Immature natural killer cell (primary cell): ENCODE measurements around the gene BPIFB3. TPM values are rescaled to one million over a fixed set of nuclear protein-coding genes. Genes with fewer than 3 reads are reported as not detected.

Experiments used
- DNase-seq, 3 donors: peaks; one replicate each; pipeline ENCODE4 v3.0.0; 2022; ENCODE audit warnings: mixed read lengths in 1 of 3
- H3K27ac Mint-ChIP-seq, 6 donors: one replicate each; pipeline ENCODE4 v1.8.0; 2020; ENCODE audit warnings: mixed read lengths in 6 of 6, mild to moderate bottlenecking in 5 of 6, inconsistent platforms in 4 of 6, moderate library complexity in 3 of 6
- H3K27me3 Mint-ChIP-seq, 3 donors: one replicate each; pipeline ENCODE4 v1.8.0; 2020 to 2021; ENCODE audit warnings: low read depth in 3 of 3, mild to moderate bottlenecking in 3 of 3, mixed read lengths in 3 of 3, moderate library complexity in 3 of 3, inconsistent platforms in 1 of 3
- H3K36me3 Mint-ChIP-seq, 3 donors: one replicate each; pipeline ENCODE4 v1.8.0; 2020; ENCODE audit warnings: mixed read lengths in 3 of 3, inconsistent platforms in 2 of 3, mild to moderate bottlenecking in 2 of 3
- H3K4me1 Mint-ChIP-seq, 2 donors: one replicate each; pipeline ENCODE4 v1.8.0; 2020; ENCODE audit warnings: inconsistent platforms in 2 of 2, mild to moderate bottlenecking in 2 of 2, mixed read lengths in 2 of 2, moderate library complexity in 1 of 2
- H3K4me3 Mint-ChIP-seq, 5 donors: one replicate each; pipeline ENCODE4 v1.8.0; 2020; ENCODE audit warnings: mild to moderate bottlenecking in 5 of 5, mixed read lengths in 5 of 5, inconsistent platforms in 3 of 5, moderate library complexity in 3 of 5
- H3K9me3 Mint-ChIP-seq, 6 donors: one replicate each; pipeline ENCODE4 v1.8.0; 2020; ENCODE audit warnings: mild to moderate bottlenecking in 6 of 6, mixed read lengths in 6 of 6, inconsistent platforms in 4 of 6, moderate library complexity in 3 of 6
- polyA plus RNA-seq, 3 donors: library from polyadenylated mRNA; unstranded; fragments of 300-500 nt; fragmentation: Illumina TruSeq; gene quantifications; one replicate each; pipeline ENCODE4 v1.2.3, GENCODE V29; 2021

BPIFB3 gene
- polyA plus RNA-seq, 3 donors from 2014 or later: not detected

DNA sequence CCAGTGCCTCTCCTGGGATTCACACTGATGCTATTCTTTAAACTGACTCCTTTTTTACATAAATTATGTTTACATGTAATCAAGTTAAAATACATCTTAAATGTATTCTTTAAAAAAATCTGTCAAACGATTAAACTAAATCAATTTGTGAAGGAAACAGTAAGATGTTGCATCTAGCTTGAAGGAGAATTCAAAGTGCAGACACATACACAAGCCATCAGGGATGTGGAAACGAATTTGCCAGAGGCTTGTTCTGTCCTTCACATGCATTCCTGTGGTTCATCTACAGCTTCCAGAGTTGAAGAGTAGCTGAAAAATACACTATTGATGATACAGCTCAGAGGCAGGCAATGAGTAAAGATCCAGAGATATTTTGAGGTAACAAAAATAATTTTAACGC, 7.3 kb upstream of the BPIFB3 start:
- Mint-ChIP-seq H3K27me3 (peaks cover 0 to 3% (median 2%) of the 10 kb centered on the region in 3 donors), H3K4me3 (no peak overlapping the region), H3K4me1 (no peaks in the 10 kb centered on the region), H3K36me3 (peaks cover 0 to 4% (median 3%) of the 10 kb centered on the region in 3 donors), H3K27ac (no peak overlapping the region), H3K9me3 (peaks cover 11 to 21% (median 15%) of the 10 kb centered on the region in 6 donors)
- DNase-seq: no peak

DNA sequence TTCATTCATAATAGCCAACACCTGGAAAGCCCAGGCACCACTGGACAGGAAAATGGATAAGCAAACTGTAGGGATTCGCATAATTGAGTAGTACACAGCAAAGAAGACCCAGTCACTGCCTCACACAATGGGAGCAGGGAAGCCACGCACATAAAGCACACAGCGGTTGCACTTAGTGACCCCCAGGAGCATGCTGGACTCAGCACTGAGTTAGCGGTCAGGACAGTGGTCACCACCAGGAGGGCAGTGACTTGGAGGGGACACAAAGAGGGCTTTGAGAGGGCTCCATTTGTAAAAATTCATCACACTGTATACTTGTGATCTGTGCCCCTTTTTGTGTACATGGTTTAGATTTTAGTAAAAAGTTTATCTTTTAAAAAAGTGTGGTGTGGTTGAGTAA, 2.4 kb upstream of the BPIFB3 start:
- Mint-ChIP-seq H3K4me1 (no peaks in the 10 kb centered on the region), H3K4me3 (no peak overlapping the region), H3K27me3 (no peaks in the 10 kb centered on the region), H3K27ac (no peak overlapping the region), H3K36me3 (no peaks in the 10 kb centered on the region), H3K9me3 (peaks cover 0 to 4% (median 1%) of the 10 kb centered on the region in 6 donors)
- no peak for DNase-seq

DNA sequence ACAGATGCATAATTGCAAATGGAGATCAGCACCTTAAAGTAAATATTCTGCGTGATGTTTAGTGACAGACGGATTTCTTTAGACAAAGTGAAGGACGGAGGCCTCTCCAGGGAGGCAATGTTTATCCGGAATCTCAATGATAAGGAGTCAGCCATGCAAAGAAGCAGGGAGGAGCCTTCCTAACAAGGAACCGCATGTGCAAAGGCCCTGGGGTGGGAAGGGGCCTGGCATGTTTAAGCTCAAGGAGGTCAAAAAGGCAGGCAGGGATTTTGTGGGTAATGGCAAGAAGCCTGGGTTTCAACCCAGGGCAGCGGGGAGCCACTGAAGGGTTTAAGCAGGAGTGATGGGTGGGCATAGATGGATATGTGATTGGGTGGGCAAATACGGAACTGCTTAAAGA, 678 bp downstream of the BPIFB3 start:
- no peaks in the 10 kb centered on the region for H3K36me3 Mint-ChIP-seq
- peaks cover 0 to 1% (median 0%) of the 10 kb centered on the region in 6 donors for H3K9me3 Mint-ChIP-seq
- DNase-seq: no peak
- peaks cover 0 to 2% (median 2%) of the 10 kb centered on the region in 3 donors for H3K27me3 Mint-ChIP-seq
- H3K4me1 Mint-ChIP-seq: no peaks in the 10 kb centered on the region
- no peak overlapping the region for H3K4me3 Mint-ChIP-seq
- no peak overlapping the region for H3K27ac Mint-ChIP-seq

DNA sequence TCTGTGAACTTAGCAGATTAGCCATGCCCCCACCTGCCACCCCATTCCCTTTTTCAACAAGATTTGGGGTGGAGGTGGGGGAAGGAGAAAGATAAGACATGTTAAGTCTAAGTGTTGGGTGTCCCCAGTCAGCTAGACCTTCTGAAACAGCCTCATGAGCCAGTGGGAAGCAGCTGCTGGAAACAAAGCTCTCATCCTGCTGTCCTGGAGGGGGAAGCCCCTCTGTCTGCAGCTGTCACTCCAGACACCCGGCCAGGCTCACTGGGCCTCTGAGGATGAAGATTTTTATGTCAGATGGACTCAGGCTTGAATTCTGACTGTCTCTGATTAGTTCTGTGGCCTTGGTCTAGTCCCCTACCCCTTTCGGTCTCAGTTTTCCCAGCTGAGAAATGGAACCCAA, 1.1 kb downstream of the BPIFB3 start:
- Mint-ChIP-seq H3K9me3 (peaks cover 0 to under 1% (median 0%) of the 10 kb centered on the region in 6 donors), H3K4me1 (no peaks in the 10 kb centered on the region), H3K27me3 (peaks cover 0 to 2% (median 2%) of the 10 kb centered on the region in 3 donors), H3K36me3 (no peaks in the 10 kb centered on the region), H3K27ac (no peak overlapping the region), H3K4me3 (no peak overlapping the region)
- no peak for DNase-seq

DNA sequence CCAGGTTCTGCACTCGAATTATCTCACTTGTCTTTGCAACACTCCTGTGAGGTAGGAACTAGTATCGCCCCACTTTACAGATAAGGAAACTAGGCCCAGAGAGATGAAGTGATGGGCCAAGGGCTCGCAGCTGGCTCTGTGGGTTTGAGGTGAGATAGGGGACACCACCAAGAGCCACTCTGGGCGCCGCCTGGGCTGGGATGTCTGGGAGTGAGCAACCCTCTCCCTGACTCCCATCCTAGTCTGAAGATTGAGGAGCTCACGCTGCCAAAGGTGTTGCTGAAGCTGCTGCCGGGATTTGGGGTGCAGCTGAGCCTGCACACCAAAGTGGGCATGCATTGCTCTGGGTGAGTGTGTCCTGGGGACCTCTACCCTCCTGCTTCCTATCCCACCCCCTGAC, 5.4 kb downstream of the BPIFB3 start:
- Mint-ChIP-seq H3K4me1 (no peaks in the 10 kb centered on the region), H3K4me3 (no peak overlapping the region), H3K9me3 (no peaks in the 10 kb centered on the region), H3K27me3 (peaks cover 2 to 3% (median 2%) of the 10 kb centered on the region in 3 donors), H3K36me3 (no peaks in the 10 kb centered on the region), H3K27ac (no peak overlapping the region)
- no peak for DNase-seq

DNA sequence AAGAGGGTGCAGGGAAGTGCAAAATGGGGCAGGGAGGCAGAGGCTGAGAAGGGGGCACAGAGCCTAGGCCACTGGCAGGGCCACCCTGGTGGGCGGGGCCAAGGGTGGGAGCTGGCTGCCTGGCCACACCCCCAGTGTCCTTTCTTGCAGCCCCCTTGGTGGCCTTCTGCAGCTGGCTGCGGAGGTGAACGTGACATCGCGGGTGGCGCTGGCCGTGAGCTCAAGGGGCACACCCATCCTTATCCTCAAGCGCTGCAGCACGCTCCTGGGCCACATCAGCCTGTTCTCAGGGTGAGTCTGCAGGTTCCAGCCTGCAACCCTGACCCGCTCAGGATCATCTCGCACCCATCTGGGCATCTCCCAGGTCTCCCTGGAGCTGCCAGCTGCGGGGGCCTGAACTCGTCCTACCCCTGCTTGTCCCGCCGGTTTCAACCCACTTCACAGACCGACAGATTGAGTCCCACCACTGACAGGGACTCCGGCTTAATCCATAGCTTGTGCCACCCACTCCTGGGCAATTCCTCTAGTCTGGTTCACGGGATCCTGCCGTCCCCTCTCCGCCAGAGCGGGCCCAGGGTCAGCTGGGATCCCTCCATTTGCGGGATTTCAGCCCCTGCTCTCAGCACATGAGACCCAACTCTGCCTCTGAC, 6.2 kb downstream of the BPIFB3 start:
- Mint-ChIP-seq H3K4me1 (no peaks in the 10 kb centered on the region), H3K4me3 (no peak overlapping the region), H3K27me3 (peaks cover 2 to 3% (median 2%) of the 10 kb centered on the region in 3 donors), H3K27ac (no peak overlapping the region), H3K9me3 (no peaks in the 10 kb centered on the region), H3K36me3 (no peaks in the 10 kb centered on the region)
- DNase-seq: no peak

DNA sequence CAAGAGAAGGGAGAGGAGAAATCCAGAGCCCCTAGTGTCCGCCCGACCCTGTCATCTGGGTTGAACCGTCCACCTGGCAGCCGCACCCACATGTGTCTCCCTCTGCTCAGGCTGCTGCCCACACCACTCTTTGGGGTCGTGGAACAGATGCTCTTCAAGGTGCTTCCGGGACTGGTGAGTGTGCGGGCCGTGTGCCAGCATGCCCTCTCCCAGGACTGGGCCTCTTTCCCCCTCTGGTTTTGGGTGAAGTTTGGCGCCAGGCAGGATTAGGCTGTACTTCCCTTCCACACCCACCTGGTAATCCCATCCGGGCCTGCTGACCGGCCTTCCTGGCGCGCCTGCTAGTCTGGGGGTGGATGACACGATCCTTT, 7.9 kb downstream of the BPIFB3 start:
- DNase-seq: no peak
- Mint-ChIP-seq H3K36me3 (no peaks in the 10 kb centered on the region), H3K27ac (no peak overlapping the region), H3K27me3 (peaks cover 2 to 5% (median 2%) of the 10 kb centered on the region in 3 donors), H3K4me3 (no peak overlapping the region), H3K4me1 (no peaks in the 10 kb centered on the region), H3K9me3 (no peaks in the 10 kb centered on the region)

DNA sequence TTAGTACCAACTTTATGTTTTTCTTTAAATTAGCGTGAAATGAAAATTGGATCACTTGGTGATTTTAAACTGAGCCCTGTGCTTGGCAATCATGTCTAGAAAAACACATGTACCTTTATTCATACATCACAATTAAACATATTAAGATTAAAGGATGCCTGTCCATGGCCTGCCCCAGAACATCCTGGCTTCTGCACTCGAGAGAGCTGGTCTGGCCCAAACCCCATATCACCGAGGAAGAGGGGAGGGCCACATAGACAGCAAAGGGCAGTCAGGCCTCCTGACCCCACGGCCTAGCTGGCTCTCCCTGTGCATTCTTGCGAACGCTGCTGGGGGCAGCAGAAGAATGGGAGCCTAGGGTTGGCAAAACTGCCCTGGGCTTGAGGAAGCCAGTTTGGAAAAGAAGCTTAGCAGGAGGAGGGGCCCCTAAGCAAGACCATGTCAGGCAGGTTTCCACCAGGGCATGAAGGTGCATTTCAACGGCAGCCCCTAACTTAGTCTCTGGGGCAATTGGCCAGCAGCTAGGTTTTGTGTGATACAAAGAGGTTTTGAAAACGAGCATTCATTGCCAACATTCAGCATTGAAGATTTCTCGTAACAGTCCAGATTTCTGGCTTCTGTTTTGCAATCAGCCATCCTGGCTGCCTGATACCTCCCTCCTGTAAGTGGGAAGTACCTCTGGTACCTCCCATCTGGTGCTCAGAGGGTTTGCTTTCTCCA, 8.6 kb downstream of the BPIFB3 start:
- Mint-ChIP-seq H3K4me1 (no peaks in the 10 kb centered on the region), H3K27ac (no peak overlapping the region), H3K27me3 (peaks cover 2 to 5% (median 2%) of the 10 kb centered on the region in 3 donors), H3K36me3 (no peaks in the 10 kb centered on the region), H3K9me3 (no peaks in the 10 kb centered on the region), H3K4me3 (no peak overlapping the region)
- DNase-seq: no peak

DNA sequence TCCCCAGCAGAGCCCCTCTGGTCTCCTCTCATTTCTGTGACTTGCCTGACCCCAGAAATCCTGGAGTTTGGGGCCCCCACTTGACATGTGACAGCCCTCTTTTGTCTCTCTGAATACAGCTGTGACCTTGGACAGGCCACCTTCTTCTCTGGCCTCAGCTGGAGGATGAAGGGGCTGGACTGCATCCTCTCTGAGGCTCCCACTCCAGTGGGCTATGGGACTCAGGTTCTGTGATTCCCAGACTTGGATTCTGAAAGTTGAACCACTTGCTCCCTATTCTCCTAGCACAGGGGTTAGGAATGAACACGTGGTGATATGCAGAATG, 9.1 kb downstream of the BPIFB3 start:
- no peak for DNase-seq
- Mint-ChIP-seq H3K4me1 (no peaks in the 10 kb centered on the region), H3K4me3 (no peak overlapping the region), H3K27ac (no peak overlapping the region), H3K9me3 (no peaks in the 10 kb centered on the region), H3K27me3 (peaks cover 2 to 5% (median 3%) of the 10 kb centered on the region in 3 donors), H3K36me3 (no peaks in the 10 kb centered on the region)

GRCh38 chr20:33063271-33063670, 9.6 kb downstream of the BPIFB3 start:
- no peaks in the 10 kb centered on the region for H3K36me3 Mint-ChIP-seq
- H3K9me3 Mint-ChIP-seq: no peaks in the 10 kb centered on the region
- H3K27ac Mint-ChIP-seq: no peak overlapping the region
- DNase-seq: no peak
- no peaks in the 10 kb centered on the region for H3K4me1 Mint-ChIP-seq
- H3K4me3 Mint-ChIP-seq: no peak overlapping the region
- H3K27me3 Mint-ChIP-seq: peaks cover 0 to 6% (median 5%) of the 10 kb centered on the region in 3 donors

GRCh38 chr20:33064572-33065287, 11.0 kb downstream of the BPIFB3 start:
- Mint-ChIP-seq H3K27ac (no peak overlapping the region), H3K4me3 (no peak overlapping the region), H3K4me1 (no peaks in the 10 kb centered on the region), H3K9me3 (no peaks in the 10 kb centered on the region), H3K27me3 (peaks cover 0 to 5% (median 4%) of the 10 kb centered on the region in 3 donors), H3K36me3 (no peaks in the 10 kb centered on the region)
- no peak for DNase-seq

DNA sequence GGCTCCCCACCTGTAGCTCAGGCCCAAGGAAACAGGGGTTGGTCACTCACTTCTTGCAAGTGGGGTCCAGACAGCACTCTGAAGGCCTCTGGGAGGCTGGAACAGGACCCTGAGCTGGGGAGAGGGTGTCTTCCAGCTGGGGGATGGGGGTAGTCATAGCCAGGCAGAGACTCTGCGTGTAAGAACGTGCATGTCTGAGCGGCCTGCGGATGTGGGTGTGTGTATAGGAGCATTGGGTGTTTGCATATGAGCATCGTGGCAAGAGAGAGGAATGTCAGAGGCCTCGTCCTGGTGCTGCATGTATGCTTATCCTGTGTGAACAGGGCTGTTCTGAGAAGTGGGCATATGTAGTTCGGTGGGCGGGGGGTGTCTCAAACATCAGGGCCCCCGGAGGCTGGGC, 12.1 kb downstream of the BPIFB3 start:
- Mint-ChIP-seq H3K4me1 (no peaks in the 10 kb centered on the region), H3K36me3 (no peaks in the 10 kb centered on the region), H3K27ac (no peak overlapping the region), H3K27me3 (peaks cover 0 to 9% (median 5%) of the 10 kb centered on the region in 3 donors), H3K9me3 (no peaks in the 10 kb centered on the region), H3K4me3 (no peak overlapping the region)
- DNase-seq: no peak

- no peaks in the 10 kb centered on the region for H3K9me3 Mint-ChIP-seq
- no peak overlapping the region for H3K4me3 Mint-ChIP-seq
- no peak for DNase-seq
- H3K27me3 Mint-ChIP-seq: peaks cover 0 to 11% (median 2%) of the 10 kb centered on the region in 3 donors
- H3K36me3 Mint-ChIP-seq: no peaks in the 10 kb centered on the region
- H3K27ac Mint-ChIP-seq: peak overlapping the region in 1 of 6 donors; percentile 11
- H3K4me1 Mint-ChIP-seq: no peaks in the 10 kb centered on the region
These were observed 14.1 kb downstream of the BPIFB3 start for GRCh38 chr20:33067806-33068205.

- no peak overlapping the region for H3K4me3 Mint-ChIP-seq
- H3K9me3 Mint-ChIP-seq: no peaks in the 10 kb centered on the region
- H3K27ac Mint-ChIP-seq: peak overlapping the region in 1 of 6 donors; percentile 11
These were observed 14.7 kb downstream of the BPIFB3 start for GRCh38 chr20:33068251-33068939.

More at GRCh38 chr20:33068251-33068939, 14.7 kb downstream of the BPIFB3 start:
- no peak for DNase-seq
- H3K4me1 Mint-ChIP-seq: no peaks in the 10 kb centered on the region
- no peaks in the 10 kb centered on the region for H3K36me3 Mint-ChIP-seq
- peaks cover 0 to 11% (median 2%) of the 10 kb centered on the region in 3 donors for H3K27me3 Mint-ChIP-seq
